ENCODE results near the gene LPO.
A peak's percentile ranks its signal among the peaks of the same experiment; 100 is the strongest.

Gene LPO

DNA sequence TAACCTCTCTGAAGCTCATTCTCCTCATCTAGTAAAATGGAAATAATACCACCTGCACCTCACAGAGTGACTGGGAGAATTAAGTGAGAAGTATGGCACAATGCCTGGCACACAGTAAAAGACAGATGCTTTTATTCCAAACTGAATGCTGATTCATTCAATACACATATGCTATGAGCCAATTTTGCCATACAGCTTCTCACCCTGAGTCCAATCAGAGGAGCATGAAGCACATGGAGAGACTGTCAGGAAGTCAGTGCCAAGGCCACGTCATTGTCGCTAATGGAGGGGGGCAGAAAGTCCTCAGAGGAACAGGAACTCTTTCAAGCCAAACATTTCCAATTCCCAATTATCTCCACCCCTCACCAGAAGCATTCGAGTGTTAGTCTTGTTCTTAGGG is 30.9 kb upstream of the LPO start:
- no peak for TF ChIP-seq EP300 (IDR thresholded peaks at IDR 0.05; ENCODE audit: borderline replicate concordance)
- TF ChIP-seq, protein P1, sequence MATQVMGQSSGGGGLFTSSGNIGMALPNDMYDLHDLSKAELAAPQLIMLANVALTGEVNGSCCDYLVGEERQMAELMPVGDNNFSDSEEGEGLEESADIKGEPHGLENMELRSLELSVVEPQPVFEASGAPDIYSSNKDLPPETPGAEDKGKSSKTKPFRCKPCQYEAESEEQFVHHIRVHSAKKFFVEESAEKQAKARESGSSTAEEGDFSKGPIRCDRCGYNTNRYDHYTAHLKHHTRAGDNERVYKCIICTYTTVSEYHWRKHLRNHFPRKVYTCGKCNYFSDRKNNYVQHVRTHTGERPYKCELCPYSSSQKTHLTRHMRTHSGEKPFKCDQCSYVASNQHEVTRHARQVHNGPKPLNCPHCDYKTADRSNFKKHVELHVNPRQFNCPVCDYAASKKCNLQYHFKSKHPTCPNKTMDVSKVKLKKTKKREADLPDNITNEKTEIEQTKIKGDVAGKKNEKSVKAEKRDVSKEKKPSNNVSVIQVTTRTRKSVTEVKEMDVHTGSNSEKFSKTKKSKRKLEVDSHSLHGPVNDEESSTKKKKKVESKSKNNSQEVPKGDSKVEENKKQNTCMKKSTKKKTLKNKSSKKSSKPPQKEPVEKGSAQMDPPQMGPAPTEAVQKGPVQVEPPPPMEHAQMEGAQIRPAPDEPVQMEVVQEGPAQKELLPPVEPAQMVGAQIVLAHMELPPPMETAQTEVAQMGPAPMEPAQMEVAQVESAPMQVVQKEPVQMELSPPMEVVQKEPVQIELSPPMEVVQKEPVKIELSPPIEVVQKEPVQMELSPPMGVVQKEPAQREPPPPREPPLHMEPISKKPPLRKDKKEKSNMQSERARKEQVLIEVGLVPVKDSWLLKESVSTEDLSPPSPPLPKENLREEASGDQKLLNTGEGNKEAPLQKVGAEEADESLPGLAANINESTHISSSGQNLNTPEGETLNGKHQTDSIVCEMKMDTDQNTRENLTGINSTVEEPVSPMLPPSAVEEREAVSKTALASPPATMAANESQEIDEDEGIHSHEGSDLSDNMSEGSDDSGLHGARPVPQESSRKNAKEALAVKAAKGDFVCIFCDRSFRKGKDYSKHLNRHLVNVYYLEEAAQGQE (IDR thresholded peaks at IDR 0.05; ENCODE audit: low read depth), result no peak

DNA sequence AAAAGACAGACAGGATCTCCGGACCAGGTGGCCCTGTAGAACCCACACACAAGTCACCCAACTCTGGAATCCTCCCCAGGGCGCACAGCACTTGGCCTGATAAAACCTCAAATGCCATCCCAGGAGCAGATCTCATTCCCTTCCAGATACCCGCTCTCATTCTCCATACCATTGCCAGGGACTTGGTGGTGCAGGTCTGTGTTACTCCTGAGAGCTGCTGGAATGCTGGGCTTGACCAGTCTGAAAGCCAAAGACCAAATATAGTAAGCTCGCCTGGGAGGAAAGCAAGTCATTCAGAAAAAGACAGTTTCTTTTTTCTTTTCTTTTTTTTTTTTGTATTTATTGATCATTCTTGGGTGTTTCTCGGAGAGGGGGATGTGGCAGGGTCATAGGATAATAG is 30.0 kb upstream of the LPO start:
- TF ChIP-seq CEBPB (IDR thresholded peaks at IDR 0.05) (no peak), ZBTB7A (IDR thresholded peaks at IDR 0.05; ENCODE audit: low read depth) (no peak)

DNA sequence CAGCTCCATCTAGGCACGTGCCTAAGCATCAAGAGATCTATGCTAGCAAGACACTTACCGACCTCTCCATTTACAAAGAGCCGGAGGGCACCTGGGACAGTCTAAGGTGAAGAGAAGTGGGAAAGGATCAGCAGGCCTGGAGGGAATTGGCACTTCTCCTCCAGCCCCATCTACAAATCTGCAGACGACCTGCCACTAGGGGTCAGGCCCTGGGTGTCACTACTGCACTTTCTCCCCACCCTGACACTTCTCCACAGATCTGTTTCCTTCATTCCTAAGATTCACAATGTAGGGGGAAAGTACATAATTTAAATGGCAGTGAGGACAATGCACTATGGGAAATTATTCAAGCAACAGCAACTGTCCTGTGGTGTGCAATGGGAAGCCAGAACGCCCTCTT is 27.5 kb upstream of the LPO start:
- TF ChIP-seq TEAD4 (IDR thresholded peaks at IDR 0.05) (no peak), NFIC (IDR thresholded peaks at IDR 0.05) (no peak), RAD21 (IDR thresholded peaks at IDR 0.05; ENCODE audit: low read depth) (no peak), CREB1 (IDR thresholded peaks at IDR 0.05; ENCODE audit: low read depth) (no peak)
- TF ChIP-seq, protein P1 (IDR thresholded peaks at IDR 0.05; ENCODE audit: low read depth), result no peak
- TF ChIP-seq, protein P2, sequence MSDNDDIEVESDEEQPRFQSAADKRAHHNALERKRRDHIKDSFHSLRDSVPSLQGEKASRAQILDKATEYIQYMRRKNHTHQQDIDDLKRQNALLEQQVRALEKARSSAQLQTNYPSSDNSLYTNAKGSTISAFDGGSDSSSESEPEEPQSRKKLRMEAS (IDR thresholded peaks at IDR 0.05), result no peak

DNA sequence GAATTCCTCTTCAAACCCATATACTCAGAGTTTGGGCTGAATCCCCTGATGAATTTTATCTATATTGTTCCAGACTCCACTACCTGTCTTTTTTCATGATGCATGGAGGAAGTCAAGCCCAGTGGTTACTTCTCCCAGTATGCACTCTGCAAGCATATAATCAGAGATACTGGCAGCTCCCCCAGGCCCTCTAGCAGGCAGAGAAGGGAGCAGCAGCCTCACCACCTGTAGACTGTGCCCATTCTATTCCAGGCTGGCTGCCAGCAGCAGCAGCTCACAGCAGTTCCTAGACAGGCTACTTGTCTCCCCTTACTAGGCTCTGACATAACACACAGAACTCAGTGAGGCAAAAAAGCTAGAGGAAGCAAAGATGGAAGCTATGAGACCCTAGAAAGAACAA is 22.7 kb upstream of the LPO start:
- TF ChIP-seq FOXM1 (IDR thresholded peaks at IDR 0.05; ENCODE audit: borderline replicate concordance, low read depth) (no peak), TEAD4 (IDR thresholded peaks at IDR 0.05) (no peak), TCF12 (IDR thresholded peaks at IDR 0.05; ENCODE audit: low read depth) (no peak), RAD21 (IDR thresholded peaks at IDR 0.05; ENCODE audit: low read depth) (no peak), ZBTB7A (IDR thresholded peaks at IDR 0.05; ENCODE audit: low read depth) (no peak), YY1 (IDR thresholded peaks at IDR 0.05; ENCODE audit: low read depth) (no peak)
- TF ChIP-seq, protein P3, sequence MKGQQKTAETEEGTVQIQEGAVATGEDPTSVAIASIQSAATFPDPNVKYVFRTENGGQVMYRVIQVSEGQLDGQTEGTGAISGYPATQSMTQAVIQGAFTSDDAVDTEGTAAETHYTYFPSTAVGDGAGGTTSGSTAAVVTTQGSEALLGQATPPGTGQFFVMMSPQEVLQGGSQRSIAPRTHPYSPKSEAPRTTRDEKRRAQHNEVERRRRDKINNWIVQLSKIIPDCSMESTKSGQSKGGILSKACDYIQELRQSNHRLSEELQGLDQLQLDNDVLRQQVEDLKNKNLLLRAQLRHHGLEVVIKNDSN (IDR thresholded peaks at IDR 0.05), result no peak

DNA sequence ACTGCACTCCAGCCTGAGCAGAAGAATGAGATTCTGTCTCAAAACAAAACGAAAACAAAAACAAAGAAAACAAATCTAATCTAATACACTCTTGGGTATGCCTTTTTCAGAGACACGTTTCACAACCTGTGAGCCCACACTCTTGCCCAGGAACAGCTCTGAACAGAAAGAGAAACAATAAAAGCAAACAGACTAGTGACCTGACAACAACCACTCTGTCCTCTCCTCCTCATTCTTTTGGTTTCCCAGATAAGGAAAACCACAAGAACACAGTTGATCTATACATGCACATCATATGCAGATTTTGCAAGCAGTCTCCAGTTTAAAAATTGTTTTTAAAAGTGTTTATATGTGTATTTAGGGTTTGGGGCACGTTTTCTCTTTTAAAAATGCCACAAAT is 20.6 kb upstream of the LPO start:
- TF ChIP-seq TEAD4 (IDR thresholded peaks at IDR 0.05) (no peak), CEBPB (IDR thresholded peaks at IDR 0.05) (no peak), EP300 (IDR thresholded peaks at IDR 0.05; ENCODE audit: borderline replicate concordance) (no peak), CREB1 (IDR thresholded peaks at IDR 0.05; ENCODE audit: low read depth) (no peak)

DNA sequence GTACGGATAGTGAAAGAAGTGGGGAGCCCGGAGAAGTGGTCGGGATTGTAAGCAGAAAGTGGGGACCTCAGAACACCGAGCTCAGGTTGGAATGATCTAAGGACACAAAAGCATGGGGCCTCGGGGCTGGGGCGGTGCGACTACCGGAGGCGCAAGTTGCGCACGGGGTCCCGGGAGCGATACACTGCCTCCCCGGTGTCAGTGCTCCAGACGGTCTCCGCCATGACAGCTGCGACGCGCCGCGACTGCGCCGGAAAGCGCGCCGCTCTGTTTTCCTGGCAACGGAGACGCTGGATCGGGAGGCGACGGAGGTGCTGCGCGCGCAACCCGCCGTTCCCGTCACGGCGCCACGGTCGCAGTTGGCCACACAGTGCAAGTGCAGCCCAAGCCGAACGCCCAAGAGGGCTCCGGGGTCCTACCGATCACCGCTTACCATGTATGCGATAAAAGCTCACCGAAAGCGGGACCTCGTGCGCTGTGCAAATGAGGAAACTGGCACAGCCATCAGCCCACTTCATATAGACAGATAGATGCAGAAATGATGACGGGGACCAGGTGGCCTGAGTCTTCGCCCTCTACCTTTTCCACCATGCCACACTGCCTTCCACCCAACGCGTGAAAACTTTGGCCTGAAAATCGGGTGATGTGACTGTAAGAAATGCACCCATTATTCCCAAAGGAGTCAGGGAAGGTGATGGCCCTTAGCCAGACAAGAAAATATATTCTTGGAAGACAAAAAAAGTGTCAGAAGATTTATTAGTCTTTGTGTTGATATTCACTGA is 19.2 kb upstream of the LPO start, which contains the start of gene MKS1:
TSS of gene MKS1 (minus strand) at position 249 of the 782 bp plus-strand sequence. CDS start at position 224, 25 bp downstream.
- TF ChIP-seq TEAD4 (IDR thresholded peaks at IDR 0.05) (no peak), YY1 (IDR thresholded peaks at IDR 0.05; ENCODE audit: low read depth) (peak; percentile 95), EP300 (IDR thresholded peaks at IDR 0.05; ENCODE audit: borderline replicate concordance) (no peak), CEBPB (IDR thresholded peaks at IDR 0.05) (no peak), FOXM1 (IDR thresholded peaks at IDR 0.05; ENCODE audit: borderline replicate concordance, low read depth) (no peak), NFIC (IDR thresholded peaks at IDR 0.05) (no peak), CREB1 (IDR thresholded peaks at IDR 0.05; ENCODE audit: low read depth) (peak; percentile 73), TCF12 (IDR thresholded peaks at IDR 0.05; ENCODE audit: low read depth) (no peak), TAF1 (IDR thresholded peaks at IDR 0.05; ENCODE audit: low read depth) (peak; percentile 93), ZBTB7A (IDR thresholded peaks at IDR 0.05; ENCODE audit: low read depth) (no peak), EGR1 (IDR thresholded peaks at IDR 0.05) (no peak; the same call in 1 of the 2 replicates), RAD21 (IDR thresholded peaks at IDR 0.05; ENCODE audit: low read depth) (no peak)
- TF ChIP-seq, protein P2 (IDR thresholded peaks at IDR 0.05), result peak; percentile 74
- TF ChIP-seq, protein P3 (IDR thresholded peaks at IDR 0.05), result no peak
- TF ChIP-seq, protein P1 (IDR thresholded peaks at IDR 0.05; ENCODE audit: low read depth), result no peak
